Loucy (cell line): ENCODE data around the gene C11orf65.

Source experiments
- H2AFZ ChIP-seq: fragments of 200-600 bp; sonication (generic); 2 replicates; pipeline ENCODE4 v1.6.0; 2016; ENCODE audit warnings: antibody characterized with exemption, mild to moderate bottlenecking, low read length, moderate library complexity
- H3F3A ChIP-seq: fragments of 200-600 bp; 2 replicates; pipeline ENCODE4 v1.6.0; 2016; ENCODE audit warnings: antibody characterized with exemption, low read depth, mild to moderate bottlenecking
- H3K27me3 ChIP-seq: fragments of 200-600 bp; sonication (generic); 2 replicates; pipeline ENCODE4 v1.6.1; 2014; ENCODE audit warnings: low read length, mild to moderate bottlenecking; ENCODE audit not compliant: insufficient read depth, poor library complexity, severe bottlenecking
- H3K36me3 ChIP-seq: fragments of 200-600 bp; sonication (generic); 2 replicates; pipeline ENCODE4 v1.6.1; 2016; ENCODE audit warnings: low read length; ENCODE audit not compliant: insufficient read depth
- H3K4me1 ChIP-seq: fragments of 200-600 bp; sonication (generic); 2 replicates; pipeline ENCODE4 v1.5.1; 2014; ENCODE audit warnings: low read length, mild to moderate bottlenecking; ENCODE audit not compliant: insufficient read depth, poor library complexity, severe bottlenecking
- H3K4me2 ChIP-seq: fragments of 200-600 bp; sonication (generic); 2 replicates; pipeline ENCODE4 v1.6.0; 2014; ENCODE audit warnings: antibody characterized with exemption, low read length, low read depth, mild to moderate bottlenecking; ENCODE audit not compliant: poor library complexity, severe bottlenecking
- H3K4me3 ChIP-seq: fragments of 200-600 bp; sonication (generic); 2 replicates; pipeline ENCODE4 v1.5.1; 2014; ENCODE audit warnings: low read length, mild to moderate bottlenecking, mixed read lengths; ENCODE audit not compliant: poor library complexity, severe bottlenecking
- H3K79me2 ChIP-seq: fragments of 200-600 bp; sonication (generic); 2 replicates; pipeline ENCODE4 v1.6.1; 2014; ENCODE audit warnings: low read length; ENCODE audit not compliant: insufficient read depth
- H3K9ac ChIP-seq: fragments of 200-600 bp; sonication (generic); 2 replicates; pipeline ENCODE4 v1.6.0; 2014; ENCODE audit warnings: mild to moderate bottlenecking, low read depth, low read length, moderate library complexity; ENCODE audit not compliant: poor library complexity, severe bottlenecking
- H3K9me2 ChIP-seq: fragments of 200-600 bp; sonication (generic); replicated peaks from 2 replicates; pipeline ENCODE4 v1.6.1; 2016; ENCODE audit warnings: low read depth, low read length, mixed read lengths
- H3K9me3 ChIP-seq: fragments of 200-600 bp; sonication (generic); 2 replicates; pipeline ENCODE4 v1.6.1; 2014; ENCODE audit warnings: mild to moderate bottlenecking, antibody characterized with exemption, low read length, low read depth; ENCODE audit not compliant: insufficient read depth
- H4K20me1 ChIP-seq: fragments of 200-600 bp; sonication (generic); 2 replicates; pipeline ENCODE4 v1.6.0; 2014; ENCODE audit warnings: antibody characterized with exemption, low read length, mild to moderate bottlenecking; ENCODE audit not compliant: insufficient read depth, poor library complexity, severe bottlenecking
- CTCF ChIP-seq: fragments of 200-600 bp; sonication (generic); conservative IDR thresholded peaks from 2 replicates; pipeline ENCODE4 v1.5.1; 2014; ENCODE audit warnings: mild to moderate bottlenecking, antibody characterized with exemption, low read length
- EZH2phosphoT487 ChIP-seq: fragments of 200-600 bp; IDR thresholded peaks from 2 replicates; pipeline ENCODE4 v1.6.1; 2018; ENCODE audit warnings: antibody characterized with exemption, mild to moderate bottlenecking, moderate library complexity, borderline replicate concordance

C11orf65 gene

GRCh38 chr11:108498046-108498815 is 30.9 kb upstream of the C11orf65 start, which contains the start of gene POGLUT3:
Gene POGLUT3 (minus strand): TSS chr11:108498384. CDS start chr11:108498366, 18 bp downstream.
- Histone ChIP-seq H3K79me2 (peaks cover 6% of the 10 kb centered on the region; the same call in 1 of the 2 replicates), H3K4me3 (peak within 1 kb of the TSS; percentile 95), H2AFZ (peak within 1 kb of the TSS; percentile 98), H4K20me1 (peaks cover 3% of the 10 kb centered on the region), H3K36me3 (no peaks in the 10 kb centered on the region), H3K9me2 (no peaks in the 10 kb centered on the region), H3K27me3 (no peaks in the 10 kb centered on the region), H3K9me3 (no peaks in the 10 kb centered on the region), H3F3A (peaks cover 8% of the 10 kb centered on the region; the same call in 1 of the 2 replicates), H3K9ac (peak within 1 kb of the TSS; percentile 81), H3K4me2 (peak within 1 kb of the TSS; percentile 70), H3K4me1 (peaks cover 16% of the 10 kb centered on the region)
- no peak for TF ChIP-seq EZH2phosphoT487
- no peak for TF ChIP-seq CTCF

GRCh38 chr11:108497317-108498045 is 30.2 kb upstream of the C11orf65 start:
- peak overlapping the region; percentile 95 for H3K4me3 ChIP-seq
- H3K27me3 ChIP-seq: no peaks in the 10 kb centered on the region
- peaks cover 3% of the 10 kb centered on the region for H4K20me1 ChIP-seq
- peaks cover 8% of the 10 kb centered on the region; the same call in 1 of the 2 replicates for H3F3A ChIP-seq
- peaks cover 8% of the 10 kb centered on the region; the same call in 1 of the 2 replicates for H3K79me2 ChIP-seq
- peaks cover 16% of the 10 kb centered on the region for H3K4me1 ChIP-seq
- TF ChIP-seq EZH2phosphoT487 (no peak), CTCF (no peak)
- no peaks in the 10 kb centered on the region for H3K9me2 ChIP-seq
- no peaks in the 10 kb centered on the region for H3K36me3 ChIP-seq
- peak overlapping the region; percentile 98 for H2AFZ ChIP-seq
- H3K9me3 ChIP-seq: no peaks in the 10 kb centered on the region
- peak overlapping the region; percentile 81 for H3K9ac ChIP-seq
- peak overlapping the region; percentile 70 for H3K4me2 ChIP-seq

GRCh38 chr11:108496643-108497256 is 29.4 kb upstream of the C11orf65 start:
- TF ChIP-seq EZH2phosphoT487 (no peak), CTCF (no peak)
- peak overlapping the region; percentile 70 for H3K4me2 ChIP-seq
- peak overlapping the region; percentile 95 for H3K4me3 ChIP-seq

More at GRCh38 chr11:108496643-108497256, 29.4 kb upstream of the C11orf65 start:
- Histone ChIP-seq H3K27me3 (no peaks in the 10 kb centered on the region), H3K79me2 (peaks cover 9% of the 10 kb centered on the region; the same call in 1 of the 2 replicates), H3F3A (peaks cover 8% of the 10 kb centered on the region; the same call in 1 of the 2 replicates), H3K36me3 (no peaks in the 10 kb centered on the region), H3K9ac (peak overlapping the region; percentile 81), H3K9me3 (no peaks in the 10 kb centered on the region), H3K4me1 (peaks cover 16% of the 10 kb centered on the region), H4K20me1 (peaks cover 3% of the 10 kb centered on the region), H3K9me2 (no peaks in the 10 kb centered on the region), H2AFZ (peak overlapping the region; percentile 98; the same call in 1 of the 2 replicates)
